ENCODE results near the gene PELO. TPM values are rescaled to one million over a fixed set of nuclear protein-coding genes. Genes with fewer than 3 reads are reported as not detected.
"Not testable (repeated sequence)": the region's sequence is repeated elsewhere in the genome, so short reads cannot be mapped to it uniquely, and the experiment has no call there.

The PELO gene
- total RNA-seq, 2 experiments from 2014 or later = 12.8 to 17.3 TPM

GRCh38 chr5:52811067-52811749, 23.5 kb downstream of the PELO start:
- Mint-ChIP-seq H3K9me3 (ENCODE audit: low read depth) (no peaks in the 10 kb centered on the region), H3K4me1 (peaks cover 4% of the 10 kb centered on the region), H3K36me3 (ENCODE audit: low read depth) (no peaks in the 10 kb centered on the region), H3K4me3 (no peak overlapping the region), H3K27me3 (peaks cover 2% of the 10 kb centered on the region), H3K27ac (no peak overlapping the region)
- ChIA-PET POLR2A (no interaction called here), CTCF (no interaction called here)
- DNase-seq = peak; percentile 35
- intact Hi-C loops (cut with DNase I, micrococcal nuclease) = no loop called here
- ATAC-seq = peak; percentile 63

- Mint-ChIP-seq H3K4me3 (no peak overlapping the region), H3K9me3 (ENCODE audit: low read depth) (no peaks in the 10 kb centered on the region), H3K36me3 (ENCODE audit: low read depth) (no peaks in the 10 kb centered on the region), H3K27me3 (peaks cover 2% of the 10 kb centered on the region), H3K27ac (no peak overlapping the region), H3K4me1 (peaks cover 4% of the 10 kb centered on the region)
- ATAC-seq (no peak), DNase-seq (no peak)
- CTCF ChIA-PET = no interaction called here
- POLR2A ChIA-PET = no interaction called here
- intact Hi-C loops (cut with DNase I, micrococcal nuclease) = no loop called here
Observed at GRCh38 chr5:52814352-52815148, 26.8 kb downstream of the PELO start.

- Mint-ChIP-seq H3K27ac (no peak overlapping the region), H3K9me3 (ENCODE audit: low read depth) (no peaks in the 10 kb centered on the region), H3K4me1 (no peaks in the 10 kb centered on the region), H3K27me3 (peaks cover 2% of the 10 kb centered on the region), H3K4me3 (no peak overlapping the region), H3K36me3 (ENCODE audit: low read depth) (no peaks in the 10 kb centered on the region)
- ChIA-PET CTCF (no interaction called here), POLR2A (no interaction called here)
- no peak for DNase-seq
- intact Hi-C loops (cut with DNase I, micrococcal nuclease) = no loop called here
- ATAC-seq = no peak
Observed at GRCh38 chr5:52817818-52818217, 30.1 kb downstream of the PELO start.

DNA sequence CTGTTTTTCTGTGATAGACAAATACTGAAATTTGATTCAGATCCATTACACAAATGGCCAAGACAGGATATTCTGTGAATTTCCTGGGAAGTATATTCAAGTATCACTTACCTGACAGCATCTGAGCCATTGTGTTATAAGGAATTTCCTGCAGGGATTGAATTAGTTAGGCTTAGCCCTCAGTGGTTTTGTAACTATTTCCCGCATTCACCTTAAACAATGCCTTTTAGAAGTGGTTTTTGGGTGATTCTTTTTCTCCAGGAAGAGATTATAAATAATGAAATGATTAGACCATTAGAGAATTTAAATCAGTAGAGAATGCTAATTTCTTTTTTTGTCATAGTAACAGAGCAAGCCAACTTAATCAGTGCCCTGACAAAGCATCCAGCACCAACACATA, 30.6 kb downstream of the PELO start:
- Mint-ChIP-seq H3K27ac (no peak overlapping the region), H3K27me3 (peaks cover 2% of the 10 kb centered on the region), H3K9me3 (ENCODE audit: low read depth) (no peaks in the 10 kb centered on the region), H3K4me1 (no peaks in the 10 kb centered on the region), H3K4me3 (no peak overlapping the region), H3K36me3 (ENCODE audit: low read depth) (no peaks in the 10 kb centered on the region)
- intact Hi-C loops (cut with DNase I, micrococcal nuclease) = no loop called here
- ATAC-seq = no peak
- CTCF ChIA-PET = no interaction called here
- POLR2A ChIA-PET = no interaction called here
- no peak for DNase-seq

DNA sequence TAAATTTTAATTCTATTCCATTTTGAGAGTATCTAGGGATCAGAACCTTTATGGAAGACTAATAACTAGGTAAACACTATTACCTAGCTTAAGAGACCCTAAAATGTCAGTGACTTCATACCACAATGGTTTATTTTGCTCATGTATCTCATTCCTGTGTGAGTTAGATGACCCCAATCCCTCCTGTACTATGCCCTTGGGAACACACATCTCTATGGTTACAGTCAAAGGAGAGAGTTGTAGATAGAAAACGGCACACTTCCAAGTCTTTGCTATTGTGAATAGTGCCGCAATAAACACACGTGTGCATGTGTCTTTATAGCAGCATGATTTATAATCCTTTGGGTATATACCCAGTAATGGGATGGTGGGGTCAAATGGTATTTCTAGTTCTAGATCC, 31.1 kb downstream of the PELO start:
- H3K27me3 Mint-ChIP-seq; CTCF ChIA-PET; POLR2A ChIA-PET; H3K27ac Mint-ChIP-seq; H3K4me3 Mint-ChIP-seq; H3K9me3 Mint-ChIP-seq (ENCODE audit: low read depth); DNase-seq; intact Hi-C loops (cut with DNase I, micrococcal nuclease); H3K36me3 Mint-ChIP-seq (ENCODE audit: low read depth); H3K4me1 Mint-ChIP-seq; ATAC-seq: not testable (repeated sequence)

- H3K27me3 Mint-ChIP-seq = no peaks in the 10 kb centered on the region
- H3K27ac Mint-ChIP-seq = no peak overlapping the region
- ChIA-PET POLR2A (no interaction called here), CTCF (no interaction called here)
- intact Hi-C loops (cut with DNase I, micrococcal nuclease) = no loop called here
- no peaks in the 10 kb centered on the region for H3K9me3 Mint-ChIP-seq (ENCODE audit: low read depth)
- no peak for DNase-seq
- no peak for ATAC-seq
- H3K4me3 Mint-ChIP-seq = no peak overlapping the region
- peaks cover 8% of the 10 kb centered on the region for H3K4me1 Mint-ChIP-seq
- no peaks in the 10 kb centered on the region for H3K36me3 Mint-ChIP-seq (ENCODE audit: low read depth)
Observed at GRCh38 chr5:52821901-52822300, 34.2 kb downstream of the PELO start.

- DNase-seq (no peak), ATAC-seq (no peak)
- Mint-ChIP-seq H3K9me3 (ENCODE audit: low read depth) (peaks cover 2% of the 10 kb centered on the region), H3K27ac (no peak overlapping the region), H3K36me3 (ENCODE audit: low read depth) (no peaks in the 10 kb centered on the region), H3K27me3 (no peaks in the 10 kb centered on the region), H3K4me3 (no peak overlapping the region), H3K4me1 (peaks cover 8% of the 10 kb centered on the region)
- intact Hi-C loops (cut with DNase I, micrococcal nuclease) = no loop called here
- CTCF ChIA-PET = no interaction called here
- POLR2A ChIA-PET = no interaction called here
Observed at GRCh38 chr5:52822437-52822836, 34.7 kb downstream of the PELO start.

- CTCF ChIA-PET = no interaction called here
- H3K4me3 Mint-ChIP-seq = no peak overlapping the region
Observed at GRCh38 chr5:52824827-52825226, 37.1 kb downstream of the PELO start.

DNA sequence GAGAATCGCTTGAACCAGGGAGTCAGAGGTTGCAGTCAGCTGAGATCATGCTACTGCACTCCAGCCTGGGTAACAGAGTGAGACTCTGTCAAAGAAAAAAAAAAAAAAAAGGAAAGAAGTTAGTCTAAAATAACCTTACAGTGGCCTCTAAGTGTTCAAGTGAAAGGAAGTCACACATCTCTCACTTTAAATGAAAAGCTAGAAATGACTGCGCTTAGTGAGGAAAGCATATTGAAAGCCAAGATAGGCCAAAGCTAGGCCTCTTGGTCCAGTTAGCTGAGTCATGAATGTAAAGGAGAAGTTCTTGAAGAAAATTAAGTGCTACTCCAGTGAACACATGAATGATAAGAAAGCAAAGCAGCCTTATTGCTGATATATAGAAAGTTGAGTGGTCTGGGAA, 38.1 kb downstream of the PELO start:
- H3K4me3 Mint-ChIP-seq = no peak overlapping the region
- peaks cover 6% of the 10 kb centered on the region for H3K9me3 Mint-ChIP-seq (ENCODE audit: low read depth)
- intact Hi-C loops (cut with DNase I, micrococcal nuclease) = no loop called here
- POLR2A ChIA-PET = no interaction called here
- no peak overlapping the region for H3K27ac Mint-ChIP-seq
- ATAC-seq (peak; percentile 88), DNase-seq (no peak)
- CTCF ChIA-PET = interaction anchor here (1.0 to 1.5 kb wide), 2 partner anchors 24 to 88 kb away, joined by 3 to 6 read pairs; no protein-coding TSS in a partner anchor
- H3K36me3 Mint-ChIP-seq (ENCODE audit: low read depth) = no peaks in the 10 kb centered on the region
- H3K4me1 Mint-ChIP-seq = peaks cover 8% of the 10 kb centered on the region
- H3K27me3 Mint-ChIP-seq = no peaks in the 10 kb centered on the region

More at GRCh38 chr5:52824827-52825226, 37.1 kb downstream of the PELO start:
- POLR2A ChIA-PET = no interaction called here
- intact Hi-C loops (cut with DNase I, micrococcal nuclease) = no loop called here
- H3K4me1 Mint-ChIP-seq = peaks cover 8% of the 10 kb centered on the region
- H3K27me3 Mint-ChIP-seq = no peaks in the 10 kb centered on the region
- no peaks in the 10 kb centered on the region for H3K36me3 Mint-ChIP-seq (ENCODE audit: low read depth)
- no peak for DNase-seq
- peaks cover 6% of the 10 kb centered on the region for H3K9me3 Mint-ChIP-seq (ENCODE audit: low read depth)
- ATAC-seq = no peak
- no peak overlapping the region for H3K27ac Mint-ChIP-seq

DNA sequence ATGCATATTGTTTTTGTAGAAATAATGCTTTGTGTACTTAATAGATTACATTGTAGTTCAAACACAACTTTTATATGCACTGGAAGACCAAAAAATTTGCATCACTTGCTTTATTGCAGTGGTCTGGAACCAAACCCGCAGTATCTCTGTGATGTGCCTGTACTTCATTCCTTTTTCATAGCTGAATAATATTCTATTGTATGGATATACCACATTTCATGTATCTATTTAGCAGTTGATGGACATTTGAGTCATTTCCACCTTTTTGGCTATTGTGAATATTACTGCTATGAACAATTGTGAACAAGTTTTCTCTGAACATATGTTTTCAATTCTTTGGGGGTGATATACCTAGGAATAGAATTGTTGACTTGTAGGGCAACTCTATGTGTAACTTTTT, 40.1 kb downstream of the PELO start:
- H3K9me3 Mint-ChIP-seq (ENCODE audit: low read depth) = peaks cover 6% of the 10 kb centered on the region
- no peak for ATAC-seq
- peaks cover 8% of the 10 kb centered on the region for H3K4me1 Mint-ChIP-seq
- H3K27ac Mint-ChIP-seq = no peak overlapping the region
- no peaks in the 10 kb centered on the region for H3K27me3 Mint-ChIP-seq
- no peaks in the 10 kb centered on the region for H3K36me3 Mint-ChIP-seq (ENCODE audit: low read depth)
- POLR2A ChIA-PET = no interaction called here
- no peak overlapping the region for H3K4me3 Mint-ChIP-seq
- CTCF ChIA-PET = no interaction called here
- intact Hi-C loops (cut with DNase I, micrococcal nuclease) = no loop called here
- DNase-seq = no peak

- H3K4me1 Mint-ChIP-seq = peaks cover 8% of the 10 kb centered on the region
- no peak for DNase-seq
- no peak overlapping the region for H3K4me3 Mint-ChIP-seq
- no peak overlapping the region for H3K27ac Mint-ChIP-seq
- intact Hi-C loops (cut with DNase I, micrococcal nuclease) = no loop called here
- CTCF ChIA-PET = no interaction called here
- no peaks in the 10 kb centered on the region for H3K36me3 Mint-ChIP-seq (ENCODE audit: low read depth)
- peaks cover 6% of the 10 kb centered on the region for H3K9me3 Mint-ChIP-seq (ENCODE audit: low read depth)
- POLR2A ChIA-PET = no interaction called here
- no peaks in the 10 kb centered on the region for H3K27me3 Mint-ChIP-seq
- no peak for ATAC-seq
Observed at GRCh38 chr5:52829664-52830063, 41.9 kb downstream of the PELO start.

- ChIA-PET POLR2A (no interaction called here), CTCF (no interaction called here)
- Mint-ChIP-seq H3K9me3 (ENCODE audit: low read depth) (peaks cover 6% of the 10 kb centered on the region), H3K4me3 (no peak overlapping the region), H3K27ac (no peak overlapping the region), H3K27me3 (no peaks in the 10 kb centered on the region), H3K36me3 (ENCODE audit: low read depth) (no peaks in the 10 kb centered on the region), H3K4me1 (peaks cover 5% of the 10 kb centered on the region)
- no peak for ATAC-seq
- no peak for DNase-seq
- intact Hi-C loops (cut with DNase I, micrococcal nuclease) = no loop called here
Observed at GRCh38 chr5:52830650-52831049, 42.9 kb downstream of the PELO start.

All from activated CD4-positive, alpha-beta T cell treated with anti-CD3 and anti-CD28 coated beads for 36 hours (primary cell).